NT2/D1 (cell line): ENCODE measurements around the gene TSNAXIP1.

ENCODE experiments used
- SUZ12 ChIP-seq: IDR thresholded peaks from 2 replicates; pipeline ENCODE4 v1.6.1; 2011; ENCODE audit not compliant: insufficient read length, insufficient read depth; ENCODE audit errors: extremely low read depth
- YY1 ChIP-seq: IDR thresholded peaks from 2 replicates; pipeline ENCODE4 v1.6.1; 2011; ENCODE audit not compliant: insufficient read length, insufficient read depth
- ZNF274 ChIP-seq: IDR thresholded peaks from 2 replicates; pipeline ENCODE4 v1.6.1; 2011; ENCODE audit warnings: mild to moderate bottlenecking, low read depth, low read length

DNA sequence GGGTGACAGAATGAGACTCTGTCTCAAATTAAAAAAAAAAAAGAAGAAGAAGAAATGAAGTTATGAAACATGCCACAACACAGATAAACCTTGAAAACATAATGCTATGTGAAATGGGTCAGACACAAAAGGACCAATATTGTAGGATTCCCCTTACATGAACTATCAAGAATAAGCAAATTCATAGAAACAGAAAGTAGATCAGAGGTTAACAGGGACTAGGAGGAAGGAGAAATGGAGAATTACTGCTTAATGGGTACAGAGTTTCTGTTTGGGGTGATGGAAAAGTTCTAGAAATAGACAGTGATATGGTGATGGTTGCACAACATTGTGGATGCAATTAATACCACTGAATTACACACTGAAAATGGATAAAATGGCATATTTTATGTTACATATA, 16.6 kb upstream of the TSNAXIP1 start:
- TF ChIP-seq SUZ12 (no peak), YY1 (no peak), ZNF274 (no peak)
